HG03378 (cell line): Measurements from ENCODE around the gene EIF4E2.
"Not testable (repeated sequence)": the region's sequence is repeated elsewhere in the genome, so short reads cannot be mapped to it uniquely, and the experiment has no call there.

ENCODE experiments used
- ATAC-seq: cut with Tn5 transposase; IDR thresholded peaks from one replicate; pipeline ENCODE4 v1.9.1; 2021; ENCODE audit warnings: mild to moderate bottlenecking, moderate library complexity; ENCODE audit not compliant: unreplicated experiment

EIF4E2 gene

DNA sequence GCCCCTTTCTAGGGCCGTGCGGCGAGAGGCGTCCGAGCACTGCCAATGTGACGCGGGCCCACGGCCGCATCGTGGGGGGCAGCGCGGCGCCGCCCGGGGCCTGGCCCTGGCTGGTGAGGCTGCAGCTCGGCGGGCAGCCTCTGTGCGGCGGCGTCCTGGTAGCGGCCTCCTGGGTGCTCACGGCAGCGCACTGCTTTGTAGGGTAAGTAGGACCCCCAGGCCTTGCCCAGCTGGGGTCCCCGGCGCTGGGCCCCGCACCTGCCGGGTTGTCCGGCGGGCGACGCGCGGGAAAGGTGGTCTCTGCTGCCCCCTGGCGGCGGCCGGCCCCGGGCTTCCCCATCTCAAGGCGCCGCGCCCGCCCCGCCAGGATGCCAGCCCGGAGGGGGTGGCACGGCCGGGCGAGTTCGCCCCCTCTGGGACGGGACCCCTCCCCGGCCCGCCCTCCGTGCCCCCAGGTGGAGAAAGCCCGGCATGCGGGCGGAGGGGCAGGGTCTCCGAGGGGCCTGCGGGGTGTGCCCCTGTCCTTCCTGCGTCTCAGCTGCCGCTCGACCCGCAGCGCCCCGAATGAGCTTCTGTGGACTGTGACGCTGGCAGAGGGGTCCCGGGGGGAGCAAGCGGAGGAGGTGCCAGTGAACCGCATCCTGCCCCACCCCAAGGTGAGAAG lies 28.4 kb upstream of the EIF4E2 start:
- no peak for ATAC-seq

DNA sequence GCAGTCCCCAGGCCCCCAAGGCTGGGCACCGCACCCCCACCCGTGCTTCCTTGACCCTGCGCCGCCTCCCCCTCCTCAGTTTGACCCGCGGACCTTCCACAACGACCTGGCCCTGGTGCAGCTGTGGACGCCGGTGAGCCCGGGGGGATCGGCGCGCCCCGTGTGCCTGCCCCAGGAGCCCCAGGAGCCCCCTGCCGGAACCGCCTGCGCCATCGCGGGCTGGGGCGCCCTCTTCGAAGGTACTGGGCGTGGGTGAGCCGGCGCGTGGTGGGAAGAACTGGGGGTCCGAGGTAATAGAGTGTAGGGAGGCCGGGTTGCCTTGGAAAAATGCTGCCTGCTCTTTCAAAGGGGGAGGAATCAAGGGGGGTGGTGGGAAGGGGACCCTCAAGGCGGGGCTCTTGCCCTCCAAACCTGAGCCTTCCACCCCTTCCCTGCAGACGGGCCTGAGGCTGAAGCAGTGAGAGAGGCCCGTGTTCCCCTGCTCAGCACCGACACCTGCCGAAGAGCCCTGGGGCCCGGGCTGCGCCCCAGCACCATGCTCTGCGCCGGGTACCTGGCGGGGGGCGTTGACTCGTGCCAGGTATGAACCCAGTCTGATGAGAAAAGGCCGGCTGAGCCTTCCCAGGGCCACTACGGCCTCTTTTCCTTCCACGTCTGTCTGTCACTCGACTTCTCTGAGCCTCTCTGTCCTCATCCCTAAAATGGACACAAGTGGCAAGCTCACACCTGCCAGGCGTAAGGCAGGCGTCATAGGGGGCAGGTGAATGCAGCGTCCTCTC lies 27.7 kb upstream of the EIF4E2 start:
- no peak for ATAC-seq

DNA sequence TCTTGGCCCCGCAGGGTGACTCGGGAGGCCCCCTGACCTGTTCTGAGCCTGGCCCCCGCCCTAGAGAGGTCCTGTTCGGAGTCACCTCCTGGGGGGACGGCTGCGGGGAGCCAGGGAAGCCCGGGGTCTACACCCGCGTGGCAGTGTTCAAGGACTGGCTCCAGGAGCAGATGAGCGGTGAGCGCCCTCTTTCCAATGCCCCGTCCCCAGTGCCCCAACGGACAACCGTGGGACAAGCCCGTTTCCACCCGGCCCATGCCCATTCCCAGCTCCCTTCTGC lies 27.1 kb upstream of the EIF4E2 start:
- no peak for ATAC-seq

GRCh38 chr2:232523682-232524597 lies 26.5 kb upstream of the EIF4E2 start:
- ATAC-seq = no peak

GRCh38 chr2:232524771-232525170 lies 25.7 kb upstream of the EIF4E2 start:
- no peak for ATAC-seq

- no peak for ATAC-seq
Observed at GRCh38 chr2:232525199-232525598, 25.3 kb upstream of the EIF4E2 start.

GRCh38 chr2:232525791-232526371 lies 24.6 kb upstream of the EIF4E2 start, which contains the start of gene CHRND:
TSS of gene CHRND (plus strand) at chr2:232526160. CDS start at chr2:232526216, 56 bp downstream.
- no peak for ATAC-seq

- no peak for ATAC-seq
Observed at GRCh38 chr2:232526372-232526941, 24.0 kb upstream of the EIF4E2 start.

- ATAC-seq = no peak
Observed at GRCh38 chr2:232527905-232528470, 22.5 kb upstream of the EIF4E2 start.

- no peak for ATAC-seq
Observed at GRCh38 chr2:232528746-232529460, 21.6 kb upstream of the EIF4E2 start.

DNA sequence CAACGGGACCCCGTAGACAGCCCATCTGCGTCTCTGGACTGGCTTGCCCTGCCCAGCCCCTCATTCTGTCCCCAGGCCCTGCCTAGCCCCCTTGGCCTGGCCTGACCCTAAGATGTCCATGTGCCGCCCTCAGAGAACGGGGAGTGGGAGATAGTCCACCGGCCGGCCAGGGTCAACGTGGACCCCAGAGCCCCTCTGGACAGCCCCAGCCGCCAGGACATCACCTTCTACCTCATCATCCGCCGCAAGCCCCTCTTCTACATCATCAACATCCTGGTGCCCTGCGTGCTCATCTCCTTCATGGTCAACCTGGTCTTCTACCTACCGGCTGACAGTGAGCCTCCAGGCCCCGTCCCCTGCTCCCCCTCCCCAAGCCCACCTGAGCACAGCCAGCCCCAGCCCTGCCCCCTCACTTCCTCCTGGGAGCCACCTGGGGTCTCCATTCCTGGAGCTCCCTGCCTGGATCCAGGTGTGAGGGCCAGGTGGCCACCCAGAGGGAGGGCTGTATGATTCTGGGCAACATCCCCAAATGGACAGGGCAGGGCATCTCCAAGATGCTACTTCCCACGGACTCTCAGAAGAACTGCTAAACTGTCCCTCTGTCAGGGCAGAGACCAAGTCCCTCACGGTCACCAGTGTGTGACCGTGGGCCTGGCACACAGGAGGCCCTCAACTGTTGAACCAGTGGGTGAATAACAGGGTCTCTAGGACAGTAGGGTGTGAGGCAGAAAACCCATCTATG lies 20.5 kb upstream of the EIF4E2 start:
- ATAC-seq = no peak

- ATAC-seq = no peak
Observed at GRCh38 chr2:232530626-232531260, 19.7 kb upstream of the EIF4E2 start.

- ATAC-seq = no peak
Observed at GRCh38 chr2:232532419-232532818, 18.1 kb upstream of the EIF4E2 start.

DNA sequence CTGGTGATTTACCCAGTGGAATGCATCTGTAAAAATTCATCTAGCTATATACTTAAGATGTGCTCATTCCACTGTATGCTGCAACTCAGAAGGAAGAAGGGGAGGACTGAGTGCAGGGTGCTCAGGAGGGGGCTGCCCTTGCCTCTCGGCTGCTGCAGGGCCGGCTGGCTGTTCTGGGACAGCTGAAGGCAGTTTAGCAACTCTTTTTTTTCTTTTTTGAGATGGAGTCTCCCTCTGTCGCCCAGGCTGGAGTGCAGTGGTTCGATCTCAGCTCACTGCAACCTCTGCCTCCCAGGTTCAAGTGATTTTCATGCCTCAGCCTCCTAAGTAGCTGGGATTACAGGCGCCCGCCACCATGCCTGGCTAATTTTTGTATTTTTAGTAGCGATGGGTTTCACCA lies 17.7 kb upstream of the EIF4E2 start:
- ATAC-seq = not testable (repeated sequence)

DNA sequence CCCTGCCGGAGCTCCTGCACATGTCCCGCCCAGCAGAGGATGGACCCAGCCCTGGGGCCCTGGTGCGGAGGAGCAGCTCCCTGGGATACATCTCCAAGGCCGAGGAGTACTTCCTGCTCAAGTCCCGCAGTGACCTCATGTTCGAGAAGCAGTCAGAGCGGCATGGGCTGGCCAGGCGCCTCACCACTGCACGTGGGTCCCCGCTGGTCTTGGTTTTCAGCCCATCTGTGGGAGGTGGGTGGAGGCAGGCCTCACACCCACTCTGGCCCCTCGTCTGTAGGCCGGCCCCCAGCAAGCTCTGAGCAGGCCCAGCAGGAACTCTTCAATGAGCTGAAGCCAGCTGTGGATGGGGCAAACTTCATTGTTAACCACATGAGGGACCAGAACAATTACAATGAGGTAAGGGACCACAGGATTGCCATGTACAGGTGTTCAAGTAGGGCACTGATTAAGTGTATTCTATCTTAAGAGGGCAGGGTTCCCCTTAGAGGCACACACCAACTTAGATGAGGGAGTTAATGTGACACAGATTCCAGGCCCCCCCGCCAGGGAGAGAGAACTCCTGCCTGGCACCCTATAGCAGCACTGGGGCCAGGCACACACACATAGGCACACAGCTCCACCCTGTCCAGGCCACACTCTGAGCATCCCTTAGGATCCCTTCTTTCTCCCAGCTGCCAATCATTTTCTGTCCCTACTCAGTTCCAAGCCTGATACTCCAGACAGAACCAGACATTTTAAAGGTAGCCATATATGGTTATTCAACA lies 16.4 kb upstream of the EIF4E2 start:
- no peak for ATAC-seq

DNA sequence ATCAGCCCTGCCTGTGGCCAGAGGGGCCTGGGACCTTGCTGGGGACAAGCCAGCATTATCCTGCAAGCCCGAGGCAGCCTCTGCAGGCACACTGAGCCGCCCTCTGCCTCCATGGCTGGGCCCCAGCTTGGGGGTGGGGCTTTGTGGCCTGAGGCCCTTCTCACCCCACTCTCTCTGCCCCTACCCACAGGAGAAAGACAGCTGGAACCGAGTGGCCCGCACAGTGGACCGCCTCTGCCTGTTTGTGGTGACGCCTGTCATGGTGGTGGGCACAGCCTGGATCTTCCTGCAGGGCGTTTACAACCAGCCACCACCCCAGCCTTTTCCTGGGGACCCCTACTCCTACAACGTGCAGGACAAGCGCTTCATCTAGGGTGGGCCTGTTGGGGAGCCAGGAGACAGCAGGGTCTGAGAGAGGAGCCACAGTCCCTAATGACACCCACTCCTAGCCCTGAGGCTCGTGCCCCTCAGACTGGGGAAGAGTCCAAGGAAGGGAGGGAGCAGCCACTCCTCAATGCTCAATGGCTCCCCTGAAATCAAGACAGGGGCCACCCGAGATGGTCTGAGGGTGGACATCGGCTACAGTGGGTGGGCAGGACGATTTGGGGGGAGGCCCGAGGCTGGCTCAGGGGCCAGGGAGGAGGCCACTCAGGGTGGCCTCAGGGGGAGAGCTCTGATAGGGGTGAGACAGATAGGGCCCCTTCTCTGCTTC lies 15.4 kb upstream of the EIF4E2 start:
- ATAC-seq = no peak

DNA sequence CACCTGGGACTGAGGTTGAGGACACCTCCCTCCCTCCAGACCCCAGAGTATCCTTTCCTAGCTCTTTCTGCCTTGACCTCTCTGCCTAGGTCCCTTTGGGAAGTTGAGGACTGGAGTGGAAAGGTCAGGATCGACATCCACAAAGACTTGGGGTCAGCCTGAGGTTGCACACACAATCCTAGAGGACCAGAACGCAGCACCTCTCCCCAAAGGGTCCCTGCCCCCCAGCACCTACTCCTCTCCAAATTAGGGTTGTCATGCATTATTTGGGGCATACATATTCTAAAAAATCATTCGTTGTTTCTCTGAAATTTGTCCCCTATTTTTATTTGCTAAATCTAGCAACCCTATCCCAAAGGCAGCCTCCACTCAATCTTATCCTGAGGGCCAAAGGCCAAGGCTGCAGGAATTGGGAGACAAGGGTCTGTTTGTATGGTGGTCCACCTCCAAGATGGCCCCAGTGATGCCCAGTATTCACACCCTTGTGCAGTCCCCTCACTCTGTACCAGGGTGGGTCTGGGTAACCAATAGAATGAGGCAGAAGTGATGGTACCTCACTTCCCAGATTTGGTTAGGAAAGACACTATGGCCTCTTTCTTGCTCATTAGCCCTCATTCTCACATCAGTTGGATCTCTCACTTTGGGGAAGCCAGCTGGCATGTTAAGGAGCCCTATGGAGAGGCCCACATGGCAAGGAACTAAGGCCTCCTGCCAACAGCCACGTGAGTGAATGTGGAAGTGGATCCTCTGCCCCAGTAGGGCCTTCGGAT lies 14.5 kb upstream of the EIF4E2 start:
- ATAC-seq = no peak
